Glutamatergic neuron (in vitro differentiated cells): ENCODE measurements around the gene INTS13. TPM values are rescaled to one million over a fixed set of nuclear protein-coding genes. Genes with fewer than 3 reads are reported as not detected.
"Not testable (repeated sequence)": the region's sequence is repeated elsewhere in the genome, so short reads cannot be mapped to it uniquely, and the experiment has no call there.

Experiments used
- DNase-seq: peaks from one replicate; pipeline ENCODE4 v3.0.0; 2022
- H3K27ac Mint-ChIP-seq: one replicate; pipeline ENCODE4 v1.8.0; 2020; ENCODE audit warnings: mild to moderate bottlenecking, mixed read lengths, inconsistent platforms; ENCODE audit not compliant: unreplicated experiment
- H3K27me3 Mint-ChIP-seq: one replicate; pipeline ENCODE4 v1.8.0; 2020; ENCODE audit warnings: mild to moderate bottlenecking, moderate library complexity, mixed read lengths, inconsistent platforms; ENCODE audit not compliant: unreplicated experiment
- H3K36me3 Mint-ChIP-seq: one replicate; pipeline ENCODE4 v1.8.0; 2020; ENCODE audit warnings: mild to moderate bottlenecking, mixed read lengths, inconsistent platforms; ENCODE audit not compliant: unreplicated experiment
- H3K4me1 Mint-ChIP-seq: one replicate; pipeline ENCODE4 v1.8.0; 2020; ENCODE audit warnings: mild to moderate bottlenecking, low read depth, mixed read lengths, inconsistent platforms; ENCODE audit not compliant: unreplicated experiment
- H3K4me3 Mint-ChIP-seq: one replicate; pipeline ENCODE4 v1.8.0; 2020; ENCODE audit warnings: mild to moderate bottlenecking, mixed read lengths, inconsistent platforms; ENCODE audit not compliant: unreplicated experiment
- H3K9me3 Mint-ChIP-seq: one replicate; pipeline ENCODE4 v1.8.0; 2020; ENCODE audit warnings: mild to moderate bottlenecking, moderate library complexity, mixed read lengths, inconsistent platforms; ENCODE audit not compliant: unreplicated experiment
- CTCF ChIP-seq: fragments of 200-600 bp; sonication (generic); IDR thresholded peaks from one replicate; pipeline ENCODE4 v1.5.0; 2021; ENCODE audit not compliant: partially characterized antibody, unreplicated experiment
- total RNA-seq: library from RNA; stranded (reverse); fragmentation: NEBNext Ultra II Directional; extraction: Animal tissue kit (Norgen Biotek cat#: 25700); gene quantifications from one replicate; pipeline ENCODE4 v1.2.1, GENCODE V29; 2021; ENCODE audit not compliant: unreplicated experiment

INTS13 gene
- total RNA-seq, 1 donor from 2014 or later: 16.9 TPM

GRCh38 chr12:26961803-26962202 lies 24.0 kb upstream of the INTS13 start:
- Mint-ChIP-seq H3K27me3 (no peaks in the 10 kb centered on the region), H3K36me3 (no peaks in the 10 kb centered on the region), H3K9me3 (peaks cover 1% of the 10 kb centered on the region), H3K27ac (no peak overlapping the region), H3K4me1 (no peaks in the 10 kb centered on the region), H3K4me3 (no peak overlapping the region)
- no peak for TF ChIP-seq CTCF
- DNase-seq: no peak

DNA sequence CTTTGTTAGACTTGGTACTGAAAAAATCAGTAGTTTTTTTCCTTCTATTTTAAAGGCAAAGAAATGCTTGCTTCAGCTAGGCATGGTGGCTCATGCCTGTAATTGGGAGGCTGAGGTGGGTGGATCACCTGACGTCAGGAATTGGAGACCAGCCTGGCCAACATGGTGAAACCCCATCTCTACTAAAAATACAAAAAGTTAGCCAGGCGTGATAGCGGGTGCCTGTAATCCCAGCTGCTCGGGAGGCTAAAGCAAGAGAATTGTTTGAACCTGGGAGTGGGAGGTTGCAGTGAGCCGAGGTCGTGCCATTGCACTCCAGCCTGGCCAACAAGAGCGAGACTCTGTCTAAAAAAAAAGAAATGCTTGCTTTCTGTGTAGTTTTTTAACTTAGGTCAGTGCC lies 23.6 kb upstream of the INTS13 start:
- H3K36me3 Mint-ChIP-seq, H3K27ac Mint-ChIP-seq, H3K4me3 Mint-ChIP-seq, DNase-seq, H3K27me3 Mint-ChIP-seq, H3K4me1 Mint-ChIP-seq, H3K9me3 Mint-ChIP-seq: not testable (repeated sequence)

DNA sequence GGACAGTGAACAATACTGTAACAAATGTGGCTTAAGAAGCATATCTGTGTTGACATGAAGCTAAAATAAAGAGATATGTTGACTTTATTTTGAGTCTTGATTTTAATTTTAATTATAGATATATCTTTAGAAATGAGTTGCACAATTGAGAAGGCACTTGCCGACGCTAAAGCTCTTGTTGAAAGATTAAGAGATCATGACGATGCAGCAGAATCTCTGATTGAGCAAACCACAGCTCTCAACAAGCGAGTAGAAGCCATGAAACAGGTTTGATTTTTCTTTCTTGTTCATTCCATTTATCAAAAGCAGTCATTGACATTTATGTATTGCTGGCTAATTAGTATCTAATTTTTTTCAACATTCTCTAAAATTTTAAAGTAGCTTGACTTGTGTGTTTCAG lies 16.2 kb upstream of the INTS13 start:
- Mint-ChIP-seq H3K36me3 (no peaks in the 10 kb centered on the region), H3K4me3 (no peak overlapping the region), H3K27ac (no peak overlapping the region), H3K4me1 (no peaks in the 10 kb centered on the region), H3K27me3 (no peaks in the 10 kb centered on the region), H3K9me3 (no peaks in the 10 kb centered on the region)
- no peak for DNase-seq
- TF ChIP-seq CTCF: no peak

DNA sequence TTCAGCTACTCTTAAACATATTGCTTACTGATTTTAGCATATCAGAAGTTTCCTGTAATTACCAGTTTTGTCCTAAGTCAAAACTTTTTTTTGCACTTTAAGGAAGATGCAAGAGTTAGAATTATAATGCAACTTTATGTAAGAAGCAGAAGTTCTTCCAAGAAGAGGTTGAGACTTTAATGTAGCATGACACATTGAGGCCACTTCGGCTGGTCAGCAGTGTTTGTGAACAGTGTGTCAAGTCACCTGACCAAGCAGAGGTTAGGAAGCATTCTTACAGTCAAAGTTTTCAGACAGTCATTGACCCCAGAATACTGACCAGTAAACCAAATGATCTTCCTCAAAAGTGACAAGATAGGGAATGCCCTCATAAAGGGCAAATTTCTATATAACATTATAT lies 15.7 kb upstream of the INTS13 start:
- DNase-seq: no peak
- H3K4me1 Mint-ChIP-seq: no peaks in the 10 kb centered on the region
- no peak overlapping the region for H3K4me3 Mint-ChIP-seq
- H3K27ac Mint-ChIP-seq: no peak overlapping the region
- no peak for TF ChIP-seq CTCF
- H3K27me3 Mint-ChIP-seq: no peaks in the 10 kb centered on the region
- H3K9me3 Mint-ChIP-seq: no peaks in the 10 kb centered on the region
- H3K36me3 Mint-ChIP-seq: no peaks in the 10 kb centered on the region

DNA sequence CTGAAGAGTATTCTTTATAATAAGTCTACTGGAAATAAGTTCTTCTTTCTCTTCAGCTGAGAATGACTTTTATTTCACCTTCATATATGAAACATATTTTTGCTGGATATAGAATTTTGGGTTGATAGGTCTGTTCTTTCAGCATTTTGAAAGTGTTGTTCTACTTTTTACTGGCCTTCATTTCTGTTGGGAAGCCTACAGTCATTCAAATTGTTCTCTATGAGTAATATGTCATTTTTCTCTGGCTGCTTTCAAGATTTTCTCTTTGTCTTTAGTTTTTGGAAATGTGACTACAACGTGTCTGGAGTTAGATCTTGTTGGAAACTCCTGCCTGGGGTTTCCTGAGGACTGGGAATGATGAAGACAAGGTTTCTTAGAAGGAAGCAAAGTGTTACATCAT lies 10.5 kb upstream of the INTS13 start:
- Mint-ChIP-seq H3K4me3 (no peak overlapping the region), H3K9me3 (no peaks in the 10 kb centered on the region), H3K27me3 (no peaks in the 10 kb centered on the region), H3K36me3 (no peaks in the 10 kb centered on the region), H3K27ac (no peak overlapping the region), H3K4me1 (no peaks in the 10 kb centered on the region)
- no peak for DNase-seq
- no peak for TF ChIP-seq CTCF

- H3K27ac Mint-ChIP-seq: no peak overlapping the region
- H3K9me3 Mint-ChIP-seq: peaks cover 5% of the 10 kb centered on the region
- TF ChIP-seq CTCF: no peak
- DNase-seq: no peak
- peaks cover 6% of the 10 kb centered on the region for H3K27me3 Mint-ChIP-seq
- no peak overlapping the region for H3K4me3 Mint-ChIP-seq
- H3K36me3 Mint-ChIP-seq: no peaks in the 10 kb centered on the region
- H3K4me1 Mint-ChIP-seq: peaks cover 10% of the 10 kb centered on the region
Measured at GRCh38 chr12:26941215-26941594, 3.4 kb upstream of the INTS13 start.
